Activated CD4-positive, alpha-beta T cell treated with anti-CD3 and anti-CD28 coated beads, Interleukin-2, Interleukin-6, amounts not matched to agents 100 ng/mL and 50 ng/mL, durations not matched to agents 16 hours and 8 hours (primary cell): ENCODE data around the gene PDGFD.

ENCODE experiments used
- DNase-seq: peaks from one replicate; pipeline ENCODE4 v3.0.0-alpha.2; 2020

PDGFD gene

DNA sequence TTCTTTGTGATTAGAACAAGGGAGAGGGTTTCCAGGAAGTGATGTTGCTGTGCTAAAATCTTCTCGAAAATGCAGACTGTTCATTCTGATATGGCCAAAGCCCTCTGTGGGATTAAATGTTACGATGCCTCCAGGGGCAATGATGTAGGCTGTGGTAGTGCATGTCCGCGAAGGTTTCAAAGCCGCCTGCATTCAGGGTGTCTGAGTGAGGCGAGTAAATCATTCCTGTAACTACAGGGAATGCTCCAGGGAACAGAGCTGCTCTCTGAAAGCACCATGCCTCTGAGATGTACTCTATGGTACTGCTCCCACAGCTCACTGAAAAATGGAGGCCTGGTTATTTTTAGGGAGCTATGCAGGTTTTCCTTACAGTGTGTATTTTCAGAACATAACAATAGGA, 21.2 kb downstream of the PDGFD start:
- no peak for DNase-seq

DNA sequence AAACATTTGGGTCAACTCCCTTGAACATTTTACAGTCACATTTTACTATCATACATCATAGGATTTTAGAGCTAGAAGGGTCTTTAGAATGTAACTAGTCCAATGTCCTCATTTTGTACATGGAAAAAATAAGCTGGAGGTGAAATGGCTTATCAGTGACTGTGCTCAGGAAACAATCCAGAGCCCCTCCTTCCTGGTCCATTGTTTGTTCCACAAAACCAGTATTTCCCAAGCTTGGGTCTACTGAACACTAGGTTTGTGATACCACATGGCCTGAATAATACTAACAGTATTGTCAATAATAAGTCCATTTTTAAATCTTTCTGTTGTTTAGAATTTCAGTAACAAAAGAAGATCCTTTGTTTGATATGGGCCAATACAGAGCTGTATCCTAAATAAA, 27.1 kb downstream of the PDGFD start:
- DNase-seq, result no peak

DNA sequence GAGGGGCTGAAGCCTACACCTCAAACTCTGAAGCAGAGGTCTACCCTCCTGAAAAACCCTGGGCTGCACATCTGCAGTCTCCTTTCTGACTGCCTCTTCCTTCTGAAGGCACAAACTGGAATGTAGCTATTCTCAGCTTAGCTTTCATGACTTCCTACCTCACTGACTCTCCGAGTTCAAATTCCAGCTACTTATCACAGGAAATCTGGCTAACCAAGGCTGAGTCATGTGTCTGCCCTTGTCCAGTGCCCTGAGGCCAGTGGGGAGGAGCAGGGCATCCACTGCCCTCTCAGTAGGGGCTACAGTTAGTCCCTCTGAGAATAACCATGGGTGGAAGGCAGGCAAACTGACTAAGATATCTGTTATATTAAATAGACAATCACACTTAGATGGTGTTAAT, 29.2 kb downstream of the PDGFD start:
- no peak for DNase-seq

DNA sequence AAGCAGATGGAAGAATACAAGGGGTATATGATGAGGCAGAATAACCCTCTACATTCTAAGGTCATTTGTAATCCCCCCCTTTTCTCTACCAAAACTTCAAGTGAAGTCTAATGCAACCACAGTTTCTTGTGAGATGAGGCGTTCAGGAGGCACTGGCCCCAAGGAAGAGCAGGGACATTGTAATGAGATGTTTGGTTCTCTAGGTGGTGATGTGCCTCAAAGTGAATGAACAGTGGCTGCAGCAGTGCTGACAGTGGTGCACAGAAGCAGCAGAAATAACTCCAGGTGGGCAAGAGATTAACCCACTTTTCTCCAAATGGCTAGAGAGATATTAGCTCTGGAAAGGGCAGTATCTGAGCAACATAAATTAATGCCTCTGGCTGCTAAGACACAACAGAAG, 33.8 kb downstream of the PDGFD start:
- no peak for DNase-seq

DNA sequence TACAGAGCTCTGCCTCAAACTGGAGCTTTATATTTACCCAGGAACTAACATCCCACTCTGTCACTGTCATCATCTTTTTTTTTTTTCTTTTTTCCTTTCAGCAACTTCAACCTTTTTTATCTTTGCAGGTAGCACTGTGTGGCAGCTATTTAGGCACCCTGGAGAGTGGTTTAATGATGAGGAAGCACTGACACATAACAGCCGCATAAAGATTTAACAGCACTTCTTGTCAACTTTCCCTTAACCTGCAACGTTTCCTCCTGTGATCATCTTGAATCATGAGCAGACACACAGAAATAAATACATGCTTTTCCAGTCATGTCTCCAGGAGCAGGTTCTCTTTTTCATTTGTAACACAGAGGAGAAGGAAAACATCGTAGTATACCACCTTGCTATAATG, 34.8 kb downstream of the PDGFD start:
- DNase-seq, result no peak

DNA sequence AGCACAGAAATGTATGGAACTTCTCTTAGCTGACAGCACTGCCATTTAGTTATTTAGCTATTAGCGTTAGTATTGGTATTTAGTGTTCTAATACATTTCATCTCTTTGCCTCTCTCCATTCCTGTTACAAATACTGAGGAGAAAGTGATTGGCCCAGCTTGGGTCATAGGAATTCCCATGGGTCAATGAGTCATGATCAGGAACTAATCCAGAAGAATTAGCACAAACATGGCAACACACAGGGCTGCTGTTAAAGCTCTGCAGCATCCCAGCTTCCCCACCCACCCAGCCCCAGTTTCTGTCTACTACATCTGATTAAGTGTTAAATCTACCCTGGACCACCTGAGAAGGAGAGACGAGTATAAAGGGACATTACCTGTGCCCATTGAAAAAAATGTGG, 36.1 kb downstream of the PDGFD start:
- DNase-seq, result no peak

DNA sequence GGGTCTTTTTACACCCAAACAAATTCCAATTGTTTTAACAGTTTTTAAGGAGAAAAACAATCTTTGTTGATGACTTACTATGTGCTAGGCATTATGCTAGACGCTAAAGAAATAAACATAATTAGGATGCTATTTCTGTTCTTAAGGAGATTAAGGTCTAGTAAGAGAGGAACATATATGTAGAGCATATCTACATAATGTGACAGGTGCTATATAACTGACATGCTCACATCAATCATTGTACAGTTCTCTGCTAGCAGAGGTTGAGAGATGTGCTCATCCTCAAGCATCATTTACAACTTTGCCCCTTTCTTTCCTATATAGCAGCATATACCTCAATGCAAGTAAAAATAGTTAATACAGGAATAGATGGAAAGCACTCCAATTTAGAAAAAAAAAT, 37.5 kb downstream of the PDGFD start:
- no peak for DNase-seq

DNA sequence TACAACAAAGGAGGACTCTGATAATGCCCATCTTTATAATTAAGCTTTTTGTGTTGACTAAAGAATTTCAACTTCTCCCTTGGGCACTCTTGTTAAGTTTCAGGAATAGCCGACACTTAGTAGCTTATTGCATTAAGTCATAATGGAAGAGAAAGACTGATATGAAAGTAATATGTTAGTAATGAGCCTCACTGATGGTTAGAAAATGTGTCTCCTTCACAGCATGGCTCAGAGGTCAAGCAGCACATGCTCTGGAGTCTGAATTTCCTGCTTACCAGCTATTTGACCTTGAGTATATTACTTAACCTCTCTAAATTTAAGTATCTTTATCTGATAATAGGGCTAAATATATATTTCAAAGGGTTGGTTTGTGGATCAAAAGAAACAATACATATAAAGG, 39.0 kb downstream of the PDGFD start:
- no peak for DNase-seq

DNA sequence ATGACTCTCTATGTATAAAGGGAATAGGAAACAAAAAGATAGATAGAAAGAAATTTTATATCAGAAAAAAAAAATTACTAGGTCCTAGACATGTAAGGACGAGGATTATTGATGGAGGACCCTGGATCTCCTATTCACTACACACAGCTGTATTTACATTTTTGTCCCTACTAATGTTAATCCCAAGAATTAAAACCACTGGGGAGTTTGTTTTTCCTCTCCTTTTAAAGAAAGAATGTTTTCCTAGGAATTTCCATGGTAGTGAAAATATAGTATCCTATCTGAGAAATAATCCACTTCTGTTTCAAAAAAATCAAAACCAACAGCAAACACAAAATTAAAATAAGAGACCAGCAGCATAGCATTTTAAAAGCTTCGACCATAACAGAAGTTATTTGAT, 41.1 kb downstream of the PDGFD start:
- no peak for DNase-seq

DNA sequence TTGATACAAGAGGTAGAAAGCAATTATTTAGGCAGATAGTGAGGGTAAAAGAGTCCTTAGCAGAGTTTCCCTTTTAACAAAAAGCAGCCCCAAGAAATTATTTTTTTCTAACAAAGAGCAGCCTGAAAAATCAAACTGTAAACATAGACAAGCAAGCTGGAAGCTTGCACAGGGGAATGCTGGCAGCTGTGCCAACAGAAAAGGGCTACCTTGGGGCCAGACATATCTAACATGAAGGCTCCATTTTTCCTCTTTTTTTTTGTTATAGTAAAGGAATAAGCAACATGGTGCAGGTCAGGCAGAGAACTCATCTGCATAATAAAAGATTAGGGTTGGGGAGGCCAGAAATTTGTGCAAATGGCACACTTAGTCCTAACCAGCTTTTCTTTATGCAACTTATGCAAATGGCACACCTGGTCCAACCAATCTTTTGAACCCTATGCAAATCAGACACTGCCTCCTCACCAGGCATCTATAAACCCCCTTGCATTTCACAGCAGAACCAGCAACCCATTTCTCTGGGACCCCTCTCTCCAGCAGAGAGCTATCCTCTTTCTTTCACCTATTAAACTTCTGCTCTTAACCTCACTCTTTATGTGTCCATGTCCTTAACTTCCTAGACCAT, 41.8 kb downstream of the PDGFD start:
- no peak for DNase-seq

DNA sequence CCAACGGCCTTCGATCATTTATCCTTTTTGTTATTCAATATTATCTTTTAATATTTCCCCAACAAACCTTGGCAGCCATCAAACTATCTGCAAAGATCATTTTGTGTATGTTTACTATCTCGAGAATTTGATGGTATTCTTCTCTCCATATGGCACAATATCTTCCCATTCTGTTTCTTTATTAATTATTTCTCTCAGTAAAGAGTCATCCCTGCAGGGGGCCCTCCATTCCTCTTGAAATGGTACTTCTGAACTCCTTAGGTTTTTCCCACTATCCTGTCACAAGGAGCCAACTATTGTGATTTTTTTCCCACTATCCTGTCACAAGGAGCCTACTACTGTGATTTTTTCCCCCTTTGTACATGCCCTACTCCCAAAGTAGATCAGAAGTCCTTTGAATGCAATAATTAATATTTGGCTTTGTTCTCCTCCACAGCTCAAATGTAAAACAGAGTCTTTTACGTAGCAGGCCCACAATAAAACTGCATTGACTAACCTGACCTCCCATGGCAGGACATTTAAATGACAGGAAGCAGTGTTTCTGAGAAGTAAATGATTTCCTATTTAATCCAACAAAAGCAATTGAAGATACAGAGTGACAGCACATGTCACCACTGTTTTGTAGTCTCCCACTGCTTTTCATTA, 43.3 kb downstream of the PDGFD start:
- DNase-seq, result no peak

DNA sequence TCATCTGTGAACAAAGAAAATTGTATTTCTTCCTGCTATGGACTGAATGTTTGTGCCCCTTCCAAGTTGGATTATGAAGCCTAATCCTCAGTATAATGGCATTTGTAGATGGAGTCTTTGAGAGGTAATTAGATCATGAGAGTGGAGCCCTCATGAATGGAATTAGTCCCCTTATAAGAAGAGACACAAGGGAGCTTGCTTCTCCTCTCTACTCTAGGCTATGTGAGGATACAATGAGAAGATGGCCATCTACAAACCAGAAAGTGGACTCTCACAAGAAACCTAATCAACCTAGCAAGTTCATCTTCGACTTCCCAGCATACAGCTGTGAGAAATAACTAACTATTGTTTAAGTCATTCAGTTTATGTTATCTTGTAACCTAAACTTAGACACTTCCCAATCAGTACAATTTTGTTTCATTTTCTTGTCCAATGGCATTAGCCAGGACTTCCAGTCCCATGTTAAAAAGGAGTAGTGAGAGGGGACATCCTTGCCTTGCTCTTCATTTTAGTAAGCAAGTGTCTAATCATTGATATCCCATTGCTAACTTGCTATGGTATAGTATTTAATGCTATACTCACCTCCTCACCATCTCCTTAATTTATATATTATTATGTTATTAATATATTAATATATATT, 45.7 kb downstream of the PDGFD start:
- no peak for DNase-seq

DNA sequence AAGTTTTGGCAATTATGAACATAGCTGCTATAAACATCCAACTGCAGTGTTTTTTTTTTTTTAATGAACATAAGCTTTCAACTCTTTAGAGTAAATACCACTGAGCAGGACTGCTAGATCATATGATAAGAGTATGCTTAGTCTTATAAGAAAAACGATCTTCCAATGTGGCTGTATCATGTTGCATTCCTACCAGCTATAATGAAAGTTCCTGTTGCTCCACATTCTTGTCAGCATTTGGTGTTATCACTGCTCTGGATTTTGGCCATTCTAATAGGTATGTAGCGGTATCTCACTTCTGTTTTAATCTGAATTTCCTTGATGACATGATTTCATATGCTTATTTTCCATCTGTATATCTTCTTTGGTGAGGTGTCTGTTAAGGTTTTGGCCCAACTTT, 50.4 kb downstream of the PDGFD start:
- no peak for DNase-seq

DNA sequence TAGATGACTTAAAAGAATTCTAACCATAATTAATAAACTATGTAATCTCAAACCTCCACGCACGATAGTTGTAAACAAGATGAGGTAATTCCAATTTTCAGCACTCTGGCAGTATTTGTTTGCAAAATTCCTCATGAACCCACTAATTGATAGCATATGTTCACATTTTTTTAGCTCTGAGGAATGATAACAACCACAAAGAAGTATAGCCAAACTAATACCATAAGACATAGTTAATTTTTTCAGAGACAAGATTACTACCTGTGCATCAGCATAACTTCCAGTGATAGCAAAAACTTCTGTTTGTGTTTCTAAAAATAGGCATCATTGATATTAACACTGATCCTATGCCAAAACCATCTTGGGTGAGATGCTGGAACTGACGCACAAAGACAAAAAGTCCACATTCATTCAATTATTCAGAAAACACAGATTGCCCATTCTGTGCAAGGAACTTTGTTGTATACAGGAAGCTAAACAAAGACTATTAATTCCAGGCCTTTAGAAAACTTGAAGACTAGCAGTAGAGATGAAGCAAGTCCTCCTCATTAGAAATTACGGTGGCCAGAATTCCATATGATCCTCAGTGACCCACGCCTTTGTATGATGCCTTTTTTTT, 57.7 kb downstream of the PDGFD start:
- DNase-seq, result no peak

DNA sequence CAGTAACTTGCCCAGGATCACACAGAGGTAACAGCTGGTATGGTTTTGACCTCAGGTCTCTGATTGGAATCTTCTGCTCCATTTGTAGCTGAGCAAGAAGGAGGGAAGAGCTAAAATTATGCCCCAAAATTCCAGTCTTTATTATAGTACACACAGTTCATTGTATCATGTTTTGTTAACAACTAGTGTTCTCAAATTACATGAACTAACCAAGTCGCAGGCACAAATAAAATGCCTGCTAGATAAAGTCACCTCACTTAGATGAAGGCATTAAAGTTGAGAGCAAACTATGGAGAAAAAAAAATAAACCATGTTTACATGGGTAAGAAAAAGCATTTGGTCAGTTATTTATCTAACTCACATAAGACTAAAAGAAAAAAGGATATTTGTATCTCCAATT, 58.8 kb downstream of the PDGFD start:
- DNase-seq, result no peak

DNA sequence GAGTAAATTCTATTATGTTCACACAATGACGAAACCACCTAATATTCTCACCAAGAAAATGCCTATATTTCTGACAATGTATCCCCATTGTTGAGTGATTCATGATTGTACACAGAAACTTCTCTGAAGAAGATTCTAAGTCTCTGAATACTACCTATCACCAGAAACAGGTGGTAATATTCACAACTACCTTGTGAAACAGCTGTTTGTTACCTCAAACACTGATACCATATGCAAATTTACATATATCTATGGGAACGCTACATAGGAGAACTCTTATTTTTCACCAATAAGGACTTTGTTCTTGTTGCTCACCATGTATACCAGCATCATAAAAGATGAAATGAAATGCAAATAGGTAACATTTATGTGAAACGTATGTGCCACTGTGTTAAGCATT, 59.3 kb downstream of the PDGFD start:
- no peak for DNase-seq

DNA sequence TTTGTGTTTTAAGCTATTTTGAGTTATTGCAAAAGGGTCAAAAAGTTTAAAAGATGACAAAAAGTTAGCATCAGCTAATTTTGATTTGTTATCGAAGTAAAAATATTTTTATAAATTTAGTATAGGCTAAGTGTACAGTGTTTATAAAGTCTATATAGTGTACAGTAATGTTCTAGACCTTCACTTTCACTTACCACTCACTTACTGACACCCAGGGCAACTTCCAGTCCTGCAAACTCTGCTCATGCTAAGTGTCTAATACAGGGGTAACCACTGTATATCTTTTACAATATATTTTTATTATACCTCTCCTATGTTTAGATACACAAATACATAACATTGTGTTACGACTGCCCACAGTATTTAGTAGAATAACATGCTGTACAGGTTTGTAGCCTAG, 59.7 kb downstream of the PDGFD start:
- DNase-seq, result no peak

DNA sequence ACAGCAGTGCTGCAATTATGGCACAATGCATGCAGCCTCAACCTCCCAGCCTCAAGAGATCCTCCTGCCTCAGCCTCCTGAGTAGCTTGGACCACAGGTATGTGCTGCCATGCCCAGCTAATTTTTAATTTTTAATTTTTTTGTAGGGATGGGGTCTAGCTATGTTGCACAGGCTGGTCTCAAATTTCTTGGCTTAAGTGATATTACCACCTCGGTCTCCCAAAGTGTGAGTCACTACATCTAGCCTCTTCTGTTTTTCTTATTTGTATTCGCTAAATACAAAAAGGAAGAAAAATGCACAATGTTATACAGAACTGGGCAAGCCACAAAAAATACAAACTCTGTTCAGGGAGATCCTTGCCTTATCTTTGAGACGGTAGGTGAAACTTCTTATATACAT, 65.4 kb downstream of the PDGFD start:
- no peak for DNase-seq

DNA sequence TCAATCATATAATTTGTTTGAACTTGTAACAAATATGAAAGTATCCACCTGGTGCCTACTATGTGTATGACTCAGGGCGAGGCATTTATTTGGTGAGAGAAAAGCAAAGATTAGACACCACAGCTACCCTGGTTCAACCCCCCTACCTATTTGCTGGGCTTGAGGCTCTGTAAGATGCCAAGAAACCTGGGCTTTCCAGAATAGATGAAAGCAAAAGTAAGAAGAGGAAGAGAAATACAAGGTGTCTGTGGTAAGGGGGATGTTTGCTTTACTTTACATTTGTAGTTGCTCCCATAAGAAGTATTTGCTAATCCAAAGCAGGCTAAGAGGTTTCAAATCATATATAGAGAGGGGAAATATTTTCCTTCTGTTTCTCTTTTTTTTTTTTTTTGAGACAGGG, 65.8 kb downstream of the PDGFD start:
- no peak for DNase-seq

DNA sequence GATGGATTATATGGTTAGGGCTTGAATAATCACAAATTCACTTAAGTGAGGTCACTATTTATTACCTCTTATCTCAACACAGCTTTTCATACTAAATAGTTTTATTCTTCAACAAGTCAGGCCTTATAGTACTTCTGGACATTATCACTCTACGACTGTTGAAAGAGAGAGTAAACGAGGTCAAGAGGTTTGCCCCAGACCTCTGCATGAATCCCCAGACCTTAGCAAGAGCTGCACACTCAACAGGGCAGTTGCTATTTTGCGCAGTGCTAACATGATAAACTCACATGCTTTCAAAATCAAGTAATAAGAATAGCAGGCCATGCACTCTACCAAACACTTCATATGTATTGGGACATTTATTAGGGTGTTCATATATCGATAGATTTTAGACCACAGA, 67.0 kb downstream of the PDGFD start:
- no peak for DNase-seq

DNA sequence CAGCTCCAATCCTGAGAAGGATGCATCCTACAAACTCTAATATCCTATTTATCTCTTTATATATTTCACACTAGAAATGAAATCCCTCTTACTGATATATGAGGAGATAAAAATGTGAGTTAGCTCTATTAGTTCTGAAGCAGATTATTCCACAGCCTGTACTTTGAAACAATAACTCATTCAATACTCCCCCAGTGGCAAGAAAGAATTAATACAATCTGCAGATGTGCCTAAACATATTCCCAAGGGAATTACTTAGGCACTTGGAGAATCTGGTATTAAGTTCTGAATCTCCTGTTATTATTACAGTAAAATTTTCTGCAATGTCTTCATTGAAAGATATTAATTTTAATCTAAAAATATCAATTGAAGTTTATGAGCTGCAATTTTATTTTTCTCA, 68.2 kb downstream of the PDGFD start:
- DNase-seq, result no peak

DNA sequence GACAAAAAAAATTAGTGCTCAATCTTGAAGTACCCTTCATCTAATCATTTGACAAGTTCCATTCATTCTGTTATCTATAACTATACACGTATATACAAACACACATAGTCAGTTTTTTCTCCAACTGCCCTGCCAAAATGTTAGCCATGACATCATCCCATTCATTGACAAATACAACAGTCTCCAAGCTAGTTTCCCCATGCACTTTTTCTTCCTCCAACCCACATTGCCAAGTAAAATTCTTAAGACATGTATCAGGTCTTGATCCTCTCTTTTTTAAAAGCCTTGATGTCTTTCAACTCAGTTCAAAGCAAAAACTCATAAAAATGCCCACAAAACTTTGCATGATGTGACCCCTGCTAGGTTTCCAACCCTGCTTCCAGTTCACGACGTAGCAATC, 69.4 kb downstream of the PDGFD start:
- no peak for DNase-seq

DNA sequence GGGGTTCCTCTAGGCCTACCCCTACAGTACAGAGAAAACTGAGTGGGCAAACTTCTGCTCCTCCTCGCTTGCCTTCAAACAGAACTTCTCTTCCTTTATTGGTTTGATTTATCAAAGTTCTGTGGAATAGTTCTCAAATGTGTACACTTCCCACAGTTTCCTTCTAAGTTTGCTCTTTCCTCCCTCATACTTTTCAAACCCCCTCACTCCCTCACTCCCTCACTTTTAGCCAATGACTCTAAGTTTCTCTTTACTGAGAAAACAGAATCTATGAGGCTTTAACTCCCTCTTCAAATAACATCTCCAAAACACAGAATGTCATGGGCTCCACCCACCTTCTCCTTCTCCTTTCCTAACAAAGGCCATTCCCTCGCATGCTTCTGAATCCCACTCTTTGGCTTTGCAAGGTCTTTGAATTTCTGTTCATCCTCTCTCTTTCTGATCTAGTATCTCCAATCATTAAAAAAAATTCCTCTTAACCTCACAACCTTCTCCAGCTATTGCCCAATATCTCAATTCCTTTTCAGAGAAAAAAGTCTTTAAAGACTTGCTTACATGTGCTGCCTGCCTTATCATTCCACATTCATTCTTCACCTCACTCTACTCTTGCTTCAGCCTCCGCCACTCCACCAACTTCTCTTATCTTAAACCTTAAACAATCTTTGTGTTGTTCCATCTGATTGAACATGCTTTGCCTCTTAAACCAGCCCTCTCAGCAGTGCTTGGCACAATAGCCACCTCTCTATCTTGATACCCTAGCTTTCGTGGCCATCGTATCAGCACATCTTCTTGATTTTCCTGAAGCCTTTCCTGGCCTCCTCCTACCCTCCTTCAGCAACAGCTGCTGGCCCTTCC, 70.3 kb downstream of the PDGFD start:
- no peak for DNase-seq
